ENCODE results near the gene SLC35F3.
"Not testable (repeated sequence)": the region's sequence is repeated elsewhere in the genome, so short reads cannot be mapped to it uniquely, and the experiment has no call there.

SLC35F3 gene

DNA sequence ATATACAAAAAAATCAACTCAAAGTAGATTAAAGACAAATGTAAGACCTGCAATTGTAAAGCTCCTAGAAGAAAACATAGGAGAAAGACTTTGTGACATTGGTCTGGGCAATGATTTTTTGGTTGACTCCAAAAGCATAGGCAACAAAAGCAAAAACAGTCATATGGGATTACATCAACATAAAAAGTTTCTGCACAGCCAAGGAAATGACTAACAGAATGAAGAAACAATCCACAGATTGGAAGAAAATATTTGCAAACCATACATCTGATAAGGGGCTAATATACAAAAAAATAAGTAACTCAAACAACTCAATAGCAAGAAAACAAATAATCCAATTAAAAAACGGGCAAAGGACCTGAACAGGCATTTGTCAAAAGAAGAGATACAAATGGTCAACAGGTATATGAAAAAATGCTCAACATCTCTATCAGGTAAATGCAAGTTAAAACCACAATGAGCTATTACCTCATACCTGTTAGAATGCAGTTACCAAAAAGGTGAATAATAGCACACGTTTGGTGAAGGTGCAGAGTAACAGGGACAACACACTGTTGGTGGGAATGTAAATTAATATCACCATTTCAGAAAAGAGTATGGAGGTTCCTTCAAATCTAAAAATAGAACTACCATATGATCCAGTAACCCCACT lies 295.1 kb downstream of the SLC35F3 start:
- DNase-seq (ENCODE audit: low spot score): no peak

DNA sequence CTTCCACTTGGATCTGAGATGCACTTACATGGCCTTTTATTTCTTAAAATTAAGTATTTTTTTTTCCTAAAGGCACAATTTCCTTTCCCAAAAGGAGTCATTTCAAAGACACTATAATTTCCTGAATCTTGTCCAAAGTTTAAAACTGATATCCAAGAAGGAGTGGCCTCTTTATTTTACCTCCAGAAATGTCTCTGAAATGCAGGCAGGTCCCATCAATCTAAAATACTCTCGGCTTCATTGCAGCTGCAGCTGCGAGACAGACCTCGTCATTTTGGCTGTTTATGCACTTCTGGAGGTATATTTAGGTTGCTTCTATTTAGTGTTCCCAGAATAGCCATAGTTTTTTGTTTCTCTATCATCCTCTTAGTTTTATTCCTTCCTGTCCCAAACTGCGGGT lies 296.1 kb downstream of the SLC35F3 start:
- DNase-seq (ENCODE audit: low spot score): no peak

DNA sequence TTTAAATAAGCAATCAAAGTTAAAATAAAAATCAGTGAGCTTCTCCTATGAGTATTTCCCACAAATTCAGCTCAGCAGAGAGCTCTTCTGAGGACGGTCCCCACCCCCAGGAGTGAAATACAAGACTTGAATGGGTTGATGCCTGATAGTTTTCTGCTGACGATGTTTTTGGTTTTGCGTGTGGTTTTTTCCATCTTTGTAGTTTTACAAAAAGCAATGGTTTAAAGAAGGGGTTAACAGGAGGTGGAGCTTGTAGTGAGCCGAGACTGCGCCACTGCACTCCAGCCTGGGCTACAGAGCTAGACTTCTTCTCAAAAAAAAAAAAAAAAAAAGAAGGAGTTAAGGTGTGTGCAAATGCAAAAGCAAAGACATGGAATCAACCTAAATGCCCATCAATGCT lies 297.1 kb downstream of the SLC35F3 start:
- DNase-seq (ENCODE audit: low spot score): no peak

DNA sequence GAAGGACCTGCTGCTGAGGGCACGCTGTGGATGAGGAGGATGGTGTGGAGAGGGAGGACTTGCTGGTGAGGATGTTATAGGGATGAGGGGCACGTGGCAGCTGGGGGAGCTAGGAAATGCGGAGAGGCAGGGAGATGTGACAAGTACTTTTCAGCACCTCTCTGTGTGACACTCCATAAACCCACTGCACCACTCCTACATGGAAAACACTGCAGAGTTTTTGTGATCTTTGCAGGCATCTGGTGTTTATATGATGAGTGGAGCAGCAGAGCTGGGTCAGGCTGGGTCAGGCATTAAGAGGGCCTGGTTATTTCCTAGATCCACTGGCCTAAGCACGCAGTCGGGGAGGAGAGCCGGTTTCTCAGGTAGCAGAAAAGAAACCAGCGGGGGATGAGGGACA lies 301.5 kb downstream of the SLC35F3 start:
- no peak for DNase-seq (ENCODE audit: low spot score)

DNA sequence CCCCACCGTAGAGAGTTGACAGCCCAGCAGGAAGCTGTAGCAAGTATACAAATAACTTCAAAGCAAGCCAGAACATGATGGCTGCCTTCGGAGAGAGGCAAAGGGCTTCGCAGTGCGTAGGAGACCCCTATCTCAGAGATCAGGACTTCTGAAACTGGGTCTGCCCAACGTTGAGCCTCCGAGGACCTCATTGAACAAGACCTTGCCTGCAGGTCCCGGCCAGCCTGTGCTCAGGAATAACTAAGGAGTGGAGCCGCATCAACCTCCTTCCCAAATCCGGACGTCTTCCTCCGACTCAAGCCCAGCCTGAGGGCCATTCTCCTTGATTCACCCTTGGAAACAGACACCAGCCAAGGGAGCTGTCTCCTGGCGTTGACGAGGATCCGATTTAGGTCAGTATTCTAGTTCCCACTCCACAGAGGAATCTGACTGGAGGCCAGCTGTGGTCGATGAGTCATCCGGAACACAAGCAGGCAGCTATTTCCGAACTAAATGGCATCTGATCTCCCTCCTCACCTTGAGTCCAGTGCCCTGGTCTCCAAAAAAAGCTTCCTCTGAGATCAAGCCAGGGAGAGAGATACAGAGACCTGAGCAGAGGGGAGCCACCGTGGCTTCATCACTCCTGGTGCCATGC lies 302.3 kb downstream of the SLC35F3 start:
- DNase-seq (ENCODE audit: low spot score): no peak

DNA sequence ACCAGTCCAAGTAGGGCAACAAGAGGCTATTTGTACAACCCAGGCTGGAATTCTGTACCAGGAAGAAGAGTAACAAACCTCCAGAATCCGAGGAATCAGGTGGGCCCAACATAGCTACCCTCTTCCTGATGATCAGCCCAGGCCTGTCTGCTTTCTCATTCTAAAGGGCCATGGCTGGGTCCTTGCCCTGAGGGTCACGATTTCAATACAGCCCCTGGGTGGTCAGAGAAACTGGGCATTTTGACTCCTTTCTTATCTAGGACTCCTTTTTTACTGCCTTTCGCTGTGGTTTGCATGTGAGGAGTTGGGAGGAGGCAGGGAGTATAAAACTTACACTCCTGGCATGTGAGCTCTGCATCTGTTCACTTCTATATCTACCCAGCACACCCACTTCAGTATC lies 303.9 kb downstream of the SLC35F3 start:
- no peak for DNase-seq (ENCODE audit: low spot score)

DNA sequence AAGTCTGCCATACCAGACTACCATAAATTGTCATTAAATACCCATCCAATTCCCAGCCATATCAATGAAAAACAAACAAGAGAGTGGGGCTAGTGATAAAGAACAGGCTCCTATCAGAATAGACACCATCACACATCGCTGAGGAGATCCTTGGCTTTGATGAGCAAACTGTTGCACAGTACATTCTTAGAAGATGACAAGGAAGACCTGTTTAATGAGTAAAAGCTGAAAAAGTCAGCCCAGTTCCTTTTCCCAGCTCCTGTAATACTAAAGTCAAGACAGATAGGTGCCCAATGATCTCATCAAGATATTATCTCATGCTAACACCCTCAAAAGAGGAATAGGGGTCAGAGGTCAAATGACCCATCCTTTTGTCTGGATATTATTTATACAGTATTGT lies 304.3 kb downstream of the SLC35F3 start:
- DNase-seq (ENCODE audit: low spot score): no peak

DNA sequence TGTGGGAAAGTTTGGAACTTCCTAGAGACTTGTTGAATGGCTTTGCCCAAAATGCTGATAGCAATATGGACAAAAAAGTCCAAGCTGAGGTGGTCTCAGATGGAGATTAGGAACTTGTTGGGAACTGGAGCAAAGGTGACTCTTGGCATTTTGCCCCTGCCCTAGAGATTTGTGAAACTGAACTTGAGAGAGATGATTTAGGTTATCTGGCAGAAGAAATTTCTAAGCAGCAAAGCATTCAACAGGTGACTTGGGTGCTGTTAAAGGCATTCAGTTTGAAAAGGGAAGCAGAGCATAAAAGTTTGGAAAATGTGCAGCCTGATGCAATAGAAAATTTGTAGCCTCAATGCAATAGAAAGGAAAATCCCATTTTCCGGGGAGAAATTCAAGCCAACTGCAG lies 306.0 kb downstream of the SLC35F3 start:
- not testable (repeated sequence) for DNase-seq (ENCODE audit: low spot score)

DNA sequence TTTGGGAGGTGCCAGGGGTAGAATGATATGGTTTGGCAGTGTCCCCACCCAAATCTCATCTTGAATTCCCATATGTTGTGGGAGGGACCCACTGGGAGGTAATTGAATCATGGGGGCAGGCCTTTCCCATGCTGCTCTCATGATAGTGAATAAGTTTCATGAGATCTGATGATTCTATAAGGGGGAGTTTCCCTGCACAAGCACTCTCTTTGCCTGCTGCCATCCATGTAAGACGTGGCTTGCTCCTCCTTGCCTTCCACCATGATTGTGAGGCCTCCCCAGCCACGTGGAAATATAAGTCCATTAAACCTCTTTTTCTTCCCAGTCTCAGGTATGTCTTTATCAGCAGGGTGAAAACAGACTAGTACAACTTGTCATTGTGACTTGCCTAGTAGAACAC lies 307.4 kb downstream of the SLC35F3 start:
- not testable (repeated sequence) for DNase-seq (ENCODE audit: low spot score)

DNA sequence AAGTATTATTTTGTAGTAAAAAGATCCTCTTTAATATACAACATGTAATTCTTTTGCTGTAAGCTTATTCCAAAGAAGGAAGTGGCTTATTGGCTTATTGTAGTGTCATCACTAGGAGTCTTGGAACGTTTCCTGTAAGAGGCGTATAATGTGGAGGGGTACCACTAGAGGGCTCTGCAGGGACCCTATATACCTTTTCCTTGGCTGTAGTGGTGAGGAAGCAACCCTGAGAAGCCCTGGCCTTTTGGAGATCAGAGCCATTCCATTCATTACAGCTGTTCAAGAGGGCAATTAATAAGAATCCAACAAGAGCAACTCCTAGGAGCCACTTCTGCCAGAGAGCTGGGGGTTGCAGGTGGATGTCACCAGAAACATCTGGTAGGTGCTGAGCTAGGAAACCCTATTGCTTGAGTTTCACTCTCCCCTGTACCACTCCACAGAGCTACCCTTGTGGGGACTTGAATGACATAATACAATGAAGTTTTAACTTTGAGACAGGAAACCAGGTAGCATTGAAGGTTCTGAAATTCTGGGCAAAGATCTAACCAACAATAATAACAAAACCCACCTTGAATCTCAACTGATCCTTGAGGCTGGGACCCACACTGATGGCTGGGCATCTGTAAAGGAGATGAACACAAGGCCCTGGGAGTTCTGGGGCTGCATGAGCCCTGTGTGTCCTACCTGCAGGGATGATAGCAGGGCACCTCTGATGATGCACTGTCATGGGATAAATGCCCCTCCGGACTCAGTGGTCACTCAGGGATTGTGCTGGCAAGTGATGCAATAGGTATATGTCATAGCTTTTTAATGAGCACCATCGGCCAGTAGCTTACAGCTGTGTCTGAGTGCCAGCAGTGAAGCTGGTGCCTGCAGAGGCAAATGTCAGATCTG lies 308.5 kb downstream of the SLC35F3 start:
- peak; percentile 74 for DNase-seq (ENCODE audit: low spot score)

DNA sequence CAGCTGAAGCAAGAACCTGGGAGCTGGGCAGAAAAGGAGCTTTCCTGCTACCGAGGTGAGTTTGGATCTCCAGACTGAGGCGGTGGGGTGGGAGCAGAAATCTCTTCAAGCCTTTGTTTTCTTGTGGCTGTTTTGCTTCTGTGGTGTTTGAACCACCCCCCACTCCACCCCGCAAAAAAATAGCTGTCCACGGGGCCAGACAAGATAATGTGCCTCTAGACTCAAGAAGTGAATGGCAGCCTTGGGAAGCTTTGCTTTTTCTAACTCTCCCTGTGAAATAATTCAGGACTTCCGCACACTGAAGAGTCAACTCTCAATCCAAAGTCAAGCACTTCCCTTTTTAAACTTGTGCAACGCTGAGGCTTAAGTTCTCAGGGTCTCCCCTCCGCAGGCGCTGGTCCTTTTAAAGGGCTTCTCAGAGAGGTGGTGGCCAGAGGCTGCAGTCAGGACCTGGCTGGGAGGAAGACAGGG lies 309.2 kb downstream of the SLC35F3 start:
- DNase-seq (ENCODE audit: low spot score): no peak

DNA sequence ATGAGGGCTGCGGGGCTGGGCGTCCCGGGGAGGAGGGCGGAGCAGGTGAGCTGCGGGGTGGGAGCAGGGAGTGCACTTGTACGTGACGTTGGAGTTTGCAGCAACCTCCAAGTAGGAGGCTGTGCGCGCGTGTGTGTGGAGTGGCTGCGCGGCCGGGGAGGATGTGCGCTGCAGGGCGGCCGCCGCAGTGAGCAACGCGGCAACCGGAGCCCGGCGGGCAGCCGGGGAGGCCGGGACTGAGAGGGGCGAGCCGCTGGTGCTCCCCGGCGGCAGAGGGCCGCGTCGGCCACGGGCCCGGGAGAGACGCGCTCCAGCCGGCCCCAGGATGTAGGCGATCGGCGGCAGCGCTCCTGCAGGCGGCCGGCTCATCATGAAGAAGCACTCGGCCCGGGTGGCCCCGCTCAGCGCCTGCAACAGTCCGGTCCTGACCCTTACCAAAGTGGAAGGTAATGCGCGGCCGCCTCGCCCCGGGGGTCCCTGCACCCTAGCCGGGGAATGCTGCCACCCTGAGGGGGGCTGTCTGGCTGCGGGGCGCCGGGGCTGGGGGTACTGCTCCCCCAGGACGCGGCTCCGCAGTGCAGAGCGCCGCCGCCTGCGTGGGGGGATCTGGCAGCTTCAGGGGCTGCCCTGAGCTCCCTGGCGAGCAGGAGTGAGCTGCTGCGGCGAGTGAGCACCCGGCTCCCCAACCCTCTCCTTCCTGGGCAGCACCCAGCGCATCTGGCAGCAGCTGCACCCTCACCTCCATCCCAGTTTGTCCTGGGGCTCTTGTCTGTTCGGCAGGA lies 309.8 kb downstream of the SLC35F3 start:
- peak; percentile 75 for DNase-seq (ENCODE audit: low spot score)

DNA sequence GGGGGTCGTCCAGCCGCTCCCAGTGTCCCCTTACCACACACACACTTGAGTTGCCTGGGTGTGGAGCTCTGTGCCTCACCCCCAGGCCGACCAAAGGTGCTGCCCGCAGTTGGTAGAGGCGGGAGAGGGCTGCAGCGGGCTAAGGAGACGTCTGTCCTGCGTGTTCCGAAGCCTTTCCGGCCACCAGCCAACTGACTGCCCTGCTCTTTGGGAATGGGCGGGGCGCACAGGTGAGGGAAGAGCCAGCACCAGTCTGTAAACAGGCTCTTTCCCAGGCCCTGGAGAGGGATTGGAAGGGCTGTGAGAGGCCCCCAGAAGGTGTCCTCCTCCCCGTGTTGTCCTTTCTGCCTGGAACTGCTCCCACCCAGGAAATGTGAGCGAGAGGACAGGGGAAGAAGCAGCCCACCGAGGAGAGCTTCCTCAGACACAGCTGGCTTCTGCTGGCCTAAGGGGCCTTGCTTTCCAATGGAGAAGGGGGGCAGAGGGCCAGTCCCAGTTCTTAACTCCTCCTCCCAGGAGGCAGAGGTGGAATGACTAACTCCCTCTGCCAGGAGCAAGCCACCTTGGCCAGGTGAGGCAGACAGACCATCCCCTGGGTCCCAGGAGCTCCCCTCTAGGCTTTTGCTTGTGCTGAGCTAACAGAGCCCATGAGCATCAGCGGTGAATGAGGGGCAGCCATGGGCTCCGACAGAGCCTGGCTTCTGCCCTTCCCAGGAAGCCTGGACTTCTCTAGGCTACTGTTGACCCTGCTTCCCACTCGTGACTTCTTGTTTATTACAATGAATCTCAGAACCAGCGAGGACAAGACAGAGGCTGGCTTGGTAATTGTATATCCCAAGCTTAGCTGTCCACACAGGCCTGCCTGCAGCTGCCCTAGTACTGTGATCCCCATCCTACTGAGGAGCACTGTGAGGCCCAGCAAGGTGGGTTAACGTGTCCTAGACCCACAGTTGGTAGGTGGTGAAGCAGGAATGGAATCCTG lies 310.7 kb downstream of the SLC35F3 start:
- peak; percentile 67 for DNase-seq (ENCODE audit: low spot score)

DNA sequence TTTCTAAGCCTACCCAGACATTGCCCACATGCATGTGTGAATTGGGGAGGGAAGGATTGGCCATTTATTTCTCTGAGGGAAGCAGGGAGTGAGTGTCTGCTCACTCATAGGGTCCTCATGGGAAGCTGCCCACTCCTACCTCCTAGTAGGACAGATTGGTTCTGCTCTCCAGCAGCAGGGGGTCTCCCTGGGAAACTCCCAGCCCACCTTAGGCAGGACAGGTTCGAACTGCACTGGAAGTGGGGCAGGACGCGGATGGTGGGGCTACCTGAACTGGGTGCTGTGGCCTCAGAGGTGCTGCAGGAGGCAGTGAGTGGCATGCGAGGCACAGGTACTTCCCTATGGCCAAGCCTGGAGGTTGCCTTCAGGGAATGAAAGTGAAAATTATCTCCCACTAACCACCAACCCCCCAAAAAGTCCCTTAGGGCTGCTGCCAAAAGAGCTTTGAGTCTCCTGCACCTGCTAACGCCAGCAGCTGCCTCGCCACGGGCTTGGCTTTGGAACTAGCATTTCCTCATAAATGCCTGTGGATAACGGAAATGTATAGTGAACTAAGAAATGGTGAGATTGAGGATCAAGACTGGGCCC lies 311.7 kb downstream of the SLC35F3 start:
- no peak for DNase-seq (ENCODE audit: low spot score)

DNA sequence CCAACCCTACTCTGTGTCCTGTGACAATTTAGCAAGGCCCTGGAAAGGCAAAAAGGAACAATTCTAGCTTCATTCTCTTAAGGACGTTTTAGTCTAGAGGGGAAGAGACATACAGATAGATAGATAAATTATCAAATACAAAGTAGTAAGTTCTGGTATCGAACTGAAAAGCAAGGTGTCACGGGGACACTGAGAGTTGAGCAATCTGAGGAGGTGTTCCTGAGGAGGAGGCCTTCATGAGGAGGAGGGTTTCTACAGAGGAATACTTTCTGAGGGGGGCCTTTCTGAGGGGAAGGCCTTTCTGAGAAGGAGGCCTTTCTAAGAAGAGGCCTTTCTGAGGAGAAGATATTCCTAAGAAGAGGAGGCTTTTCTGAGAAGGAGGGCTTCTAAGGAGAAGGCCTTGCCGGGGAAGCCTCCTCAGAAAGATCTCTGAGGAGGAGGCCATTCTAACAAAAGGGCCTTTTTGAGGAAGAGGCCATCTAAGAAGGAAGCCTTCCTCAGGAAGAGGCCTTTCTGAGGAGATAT lies 312.9 kb downstream of the SLC35F3 start:
- DNase-seq (ENCODE audit: low spot score): no peak

DNA sequence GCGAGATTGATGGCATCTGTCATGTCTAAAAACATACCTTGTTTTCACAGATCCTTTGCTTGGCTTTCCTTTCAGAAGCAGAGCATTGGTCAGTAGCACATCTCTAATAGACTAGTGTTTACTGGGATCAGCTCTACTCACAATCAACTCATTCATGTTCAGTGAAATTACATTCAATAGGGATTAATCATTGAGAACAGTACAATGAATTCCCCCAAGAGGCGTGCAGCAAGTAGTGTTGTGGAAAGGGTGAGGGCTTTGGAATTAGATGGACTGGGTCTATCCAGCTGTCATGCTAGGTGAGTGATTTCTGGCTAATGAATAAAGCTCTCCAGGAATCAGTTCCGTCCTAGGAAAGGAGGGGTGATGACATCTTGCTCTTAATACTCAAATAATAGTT lies 313.6 kb downstream of the SLC35F3 start:
- no peak for DNase-seq (ENCODE audit: low spot score)

DNA sequence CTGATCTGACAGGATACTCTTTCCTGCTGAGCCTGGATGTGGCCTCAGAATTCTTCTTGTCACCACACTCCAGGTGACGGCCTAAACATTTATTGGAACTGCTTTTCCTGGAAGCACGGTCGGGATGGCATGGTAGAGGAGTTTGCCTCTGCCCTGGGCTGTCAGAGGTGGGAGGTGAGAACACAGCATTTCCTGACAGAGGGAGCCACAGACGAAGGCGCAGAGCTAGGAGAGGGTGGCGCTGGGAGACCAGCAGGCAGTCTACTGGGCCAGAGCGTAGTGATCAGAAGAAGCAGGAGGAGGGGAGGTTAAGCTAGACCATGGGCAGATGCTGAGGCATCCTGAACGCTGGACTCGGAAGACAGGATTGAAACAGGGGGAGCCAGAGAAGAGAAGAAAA lies 315.2 kb downstream of the SLC35F3 start:
- DNase-seq (ENCODE audit: low spot score): no peak

DNA sequence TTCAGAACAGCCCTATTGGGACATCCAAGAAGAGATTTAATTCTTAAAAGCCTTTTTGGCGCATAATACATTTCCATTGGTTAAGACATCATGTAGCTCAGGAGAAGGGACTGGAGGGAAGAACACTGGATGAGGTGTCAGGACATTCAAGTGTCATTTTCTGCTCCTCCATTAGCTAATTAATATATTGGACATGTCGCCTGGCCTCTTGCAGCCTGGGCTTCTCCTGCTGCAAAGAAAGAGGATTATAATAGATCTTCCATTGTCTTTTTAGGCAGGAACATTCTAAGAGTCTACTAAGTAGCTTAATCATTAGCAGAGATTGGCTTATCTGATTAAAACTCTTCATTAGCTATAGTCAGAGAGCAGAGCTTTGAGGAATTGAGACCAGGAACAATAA lies 317.1 kb downstream of the SLC35F3 start:
- DNase-seq (ENCODE audit: low spot score): no peak

DNA sequence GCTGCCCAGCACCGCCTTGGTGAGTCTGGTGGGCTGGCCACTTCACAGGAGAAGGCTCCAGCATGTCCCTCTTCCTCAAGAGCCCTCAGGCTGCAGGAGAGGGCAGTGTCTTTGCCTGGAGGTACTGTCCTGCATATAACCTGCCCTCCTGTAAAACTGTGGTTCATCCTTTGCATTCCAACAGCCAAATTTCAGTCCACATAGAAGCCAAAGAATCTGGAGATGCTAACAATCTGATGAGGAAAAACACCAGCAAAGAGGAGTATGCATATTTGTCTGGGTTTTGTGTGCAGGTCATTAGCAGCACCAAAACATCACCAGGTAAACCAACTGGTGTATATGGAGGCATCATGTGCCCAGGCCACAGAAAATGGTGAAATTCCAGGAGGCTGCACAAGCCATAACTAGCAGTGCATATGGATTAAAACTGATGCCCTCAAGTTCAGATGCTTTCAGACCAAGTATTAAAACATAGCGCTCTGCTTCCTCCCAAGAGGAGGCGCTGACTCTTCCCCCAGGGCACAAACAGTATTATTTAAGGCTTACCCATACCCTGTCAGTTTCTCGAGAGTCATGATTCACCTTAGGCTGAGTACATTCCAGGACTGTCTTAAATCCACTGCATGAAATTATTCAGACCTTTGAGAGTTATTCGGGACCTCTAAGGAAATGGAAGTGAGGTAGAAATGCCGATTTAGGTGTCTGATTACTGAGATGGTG lies 318.2 kb downstream of the SLC35F3 start:
- DNase-seq (ENCODE audit: low spot score): no peak
